WERI-Rb-1 (cell line): Measurements from ENCODE around the gene LMO4.

ENCODE experiments used
- DNase-seq: peaks from one replicate; pipeline ENCODE4 v3.0.0-alpha.2; 2020
- H3K27ac ChIP-seq: fragments of 250-450 bp; sonication (Bioruptor Pico); 2 replicates; pipeline ENCODE4 v1.5.1; 2020; ENCODE audit warnings: mild to moderate bottlenecking, moderate library complexity
- H3K27me3 ChIP-seq: fragments of 250-450 bp; sonication (Bioruptor Pico); 2 replicates; pipeline ENCODE4 v1.5.1; 2021; ENCODE audit warnings: mild to moderate bottlenecking, low read depth, moderate library complexity; ENCODE audit not compliant: insufficient read depth, severe bottlenecking
- H3K36me3 ChIP-seq: fragments of 250-450 bp; sonication (Bioruptor Pico); 2 replicates; pipeline ENCODE4 v1.5.1; 2020; ENCODE audit warnings: mild to moderate bottlenecking, moderate library complexity
- H3K4me3 ChIP-seq: 2 replicates; pipeline ENCODE4 v1.5.1; 2011; ENCODE audit warnings: low read depth, mild to moderate bottlenecking, control low read depth, low read length
- H3K9me3 ChIP-seq: fragments of 250-450 bp; sonication (Bioruptor Pico); 2 replicates; pipeline ENCODE4 v1.5.1; 2021; ENCODE audit warnings: mild to moderate bottlenecking, moderate library complexity; ENCODE audit not compliant: severe bottlenecking
- TF ChIP-seq, protein P1 (sequence below): IDR thresholded peaks from 2 replicates; pipeline ENCODE4 v1.5.1; 2011; ENCODE audit warnings: low read depth, mild to moderate bottlenecking, control low read depth, inconsistent platforms, low read length

LMO4 gene

GRCh38 chr1:87394982-87395381 is 66.3 kb downstream of the LMO4 start:
- Histone ChIP-seq H3K27ac (no peak overlapping the region), H3K4me3 (no peak overlapping the region), H3K9me3 (no peaks in the 10 kb centered on the region), H3K36me3 (no peaks in the 10 kb centered on the region), H3K27me3 (no peaks in the 10 kb centered on the region)
- TF ChIP-seq, protein P1, sequence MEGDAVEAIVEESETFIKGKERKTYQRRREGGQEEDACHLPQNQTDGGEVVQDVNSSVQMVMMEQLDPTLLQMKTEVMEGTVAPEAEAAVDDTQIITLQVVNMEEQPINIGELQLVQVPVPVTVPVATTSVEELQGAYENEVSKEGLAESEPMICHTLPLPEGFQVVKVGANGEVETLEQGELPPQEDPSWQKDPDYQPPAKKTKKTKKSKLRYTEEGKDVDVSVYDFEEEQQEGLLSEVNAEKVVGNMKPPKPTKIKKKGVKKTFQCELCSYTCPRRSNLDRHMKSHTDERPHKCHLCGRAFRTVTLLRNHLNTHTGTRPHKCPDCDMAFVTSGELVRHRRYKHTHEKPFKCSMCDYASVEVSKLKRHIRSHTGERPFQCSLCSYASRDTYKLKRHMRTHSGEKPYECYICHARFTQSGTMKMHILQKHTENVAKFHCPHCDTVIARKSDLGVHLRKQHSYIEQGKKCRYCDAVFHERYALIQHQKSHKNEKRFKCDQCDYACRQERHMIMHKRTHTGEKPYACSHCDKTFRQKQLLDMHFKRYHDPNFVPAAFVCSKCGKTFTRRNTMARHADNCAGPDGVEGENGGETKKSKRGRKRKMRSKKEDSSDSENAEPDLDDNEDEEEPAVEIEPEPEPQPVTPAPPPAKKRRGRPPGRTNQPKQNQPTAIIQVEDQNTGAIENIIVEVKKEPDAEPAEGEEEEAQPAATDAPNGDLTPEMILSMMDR = no peak
- no peak for DNase-seq
